GM19452 (cell line): ENCODE measurements around the gene ATP2B2.
A peak's percentile ranks its signal among the peaks of the same experiment; 100 is the strongest.
"Not testable (repeated sequence)": the region's sequence is repeated elsewhere in the genome, so short reads cannot be mapped to it uniquely, and the experiment has no call there.

Experiments used
- ATAC-seq: cut with Tn5 transposase; IDR thresholded peaks from one replicate; pipeline ENCODE4 v1.9.1; 2021; ENCODE audit not compliant: unreplicated experiment

The ATP2B2 gene

DNA sequence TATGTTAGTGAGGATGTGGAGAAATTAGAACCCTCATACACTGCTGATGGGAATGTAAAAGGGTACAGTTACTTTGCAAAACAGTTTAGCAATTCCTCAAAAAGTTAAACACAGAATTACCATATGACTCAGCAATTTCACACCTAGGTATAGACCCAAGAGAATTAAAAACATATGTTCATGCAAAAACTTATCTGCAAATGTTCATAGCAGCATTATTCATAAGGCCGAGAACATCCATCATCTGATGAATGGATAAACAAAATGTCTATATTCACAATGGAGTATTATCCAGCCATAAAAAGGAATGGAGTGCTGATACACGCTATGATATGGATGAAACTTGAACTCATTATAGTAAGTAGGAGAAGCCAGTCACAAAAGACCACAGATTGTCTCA is 194.8 kb downstream of the ATP2B2 start:
- ATAC-seq = no peak

DNA sequence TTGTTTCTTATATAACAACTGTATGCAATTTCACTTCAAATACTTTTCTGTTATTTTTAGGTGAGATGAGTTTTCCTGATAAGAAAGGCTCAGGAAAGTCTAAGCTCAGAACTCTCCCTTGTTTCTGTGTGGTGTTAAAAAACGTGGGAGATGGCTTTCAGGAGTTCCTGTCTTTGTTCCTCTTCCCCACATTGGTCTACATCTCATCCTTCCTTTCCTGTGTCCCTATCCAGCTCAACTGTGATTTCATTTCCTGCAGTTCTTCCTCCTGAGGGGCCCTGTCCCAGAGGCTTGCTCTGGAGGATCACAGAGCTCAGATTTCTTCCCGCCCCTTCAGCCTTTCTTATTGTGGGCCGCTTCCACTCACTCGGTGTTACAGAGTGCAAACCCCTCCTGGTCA is 195.7 kb downstream of the ATP2B2 start:
- ATAC-seq = no peak

DNA sequence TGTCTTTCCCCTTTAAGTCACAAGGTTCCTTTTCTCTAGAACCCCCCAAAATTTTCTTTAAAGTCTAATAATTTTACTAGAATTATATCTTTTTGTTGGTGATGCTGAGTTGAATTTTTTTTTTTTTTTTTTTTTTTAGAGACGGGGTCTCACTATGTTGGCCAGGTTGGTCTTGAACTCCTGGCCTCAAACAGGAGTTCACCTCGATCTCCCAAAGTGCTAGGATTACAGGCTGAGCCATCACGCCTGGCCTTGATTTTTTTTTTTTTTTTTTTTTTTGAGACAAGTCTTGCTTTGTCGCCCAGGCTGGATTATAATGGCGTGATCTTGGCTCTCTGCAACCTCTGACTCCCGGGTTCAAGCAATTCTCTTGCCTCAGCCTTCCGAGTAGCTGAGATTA is 196.7 kb downstream of the ATP2B2 start:
- no peak for ATAC-seq

DNA sequence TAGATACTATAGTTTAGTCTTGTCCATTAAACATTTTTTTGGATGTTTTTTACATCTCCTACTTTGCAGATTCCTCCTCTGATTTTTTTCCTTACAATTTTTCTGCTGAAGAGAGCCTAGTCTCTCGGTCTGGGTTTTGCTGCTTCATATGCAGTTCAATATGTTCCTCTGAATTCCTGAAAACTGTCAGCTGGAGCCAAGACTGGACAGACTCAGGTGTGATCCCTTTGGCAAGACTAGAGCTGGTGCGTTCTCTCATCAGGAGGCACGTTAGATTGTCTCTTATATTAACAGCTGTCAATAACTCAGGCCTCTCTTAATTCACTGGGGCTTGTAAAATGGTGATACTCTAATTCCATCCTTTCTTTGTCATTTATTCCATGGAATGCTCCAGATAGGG is 199.2 kb downstream of the ATP2B2 start:
- ATAC-seq = no peak

DNA sequence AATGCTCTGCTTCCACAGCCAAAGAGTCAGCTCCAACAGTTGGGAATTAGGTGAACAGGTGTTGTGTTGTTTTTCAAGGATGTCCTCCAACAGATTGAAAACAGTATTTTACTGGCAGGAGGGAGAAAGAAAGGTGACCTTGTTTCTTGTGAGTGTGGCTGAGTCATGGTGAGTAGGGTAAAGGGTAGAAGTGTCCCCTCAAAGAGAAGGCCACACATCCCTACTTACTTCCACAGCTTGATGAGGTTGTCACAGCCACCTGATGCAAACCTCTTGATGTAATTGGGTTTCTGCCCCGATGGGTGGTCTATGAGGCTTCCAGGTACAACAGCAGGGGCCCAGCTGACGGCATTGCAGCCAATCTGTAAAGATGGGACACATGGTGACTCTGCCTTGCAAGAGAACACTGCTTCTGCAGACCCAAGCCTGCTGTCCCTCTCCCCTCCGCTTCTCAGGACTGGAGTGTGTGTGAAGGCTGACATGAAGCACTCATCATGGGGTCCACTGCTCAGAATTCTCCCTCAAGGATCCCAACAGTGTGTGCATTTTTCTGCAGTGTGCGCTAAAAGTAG is 200.0 kb downstream of the ATP2B2 start:
- no peak for ATAC-seq

DNA sequence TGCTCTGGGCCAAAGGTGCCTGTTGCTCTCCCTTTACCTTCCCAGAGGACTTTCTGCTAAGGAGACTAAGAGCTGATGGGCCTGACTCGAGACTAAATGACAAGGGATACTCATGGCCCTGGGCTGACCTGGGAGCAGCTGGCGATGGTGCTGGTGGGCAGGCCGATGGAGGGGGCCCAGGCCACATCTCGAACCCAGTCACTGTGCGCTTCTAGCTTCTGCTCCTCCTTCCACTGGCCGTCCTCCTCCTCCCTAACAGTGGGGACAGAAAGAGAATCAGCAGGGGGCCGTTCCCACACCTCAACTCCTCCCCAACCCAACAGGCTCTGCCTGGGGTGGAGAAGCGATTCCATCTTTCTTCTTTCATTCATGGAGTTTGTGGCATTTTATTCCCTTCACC is 200.5 kb downstream of the ATP2B2 start:
- no peak for ATAC-seq

DNA sequence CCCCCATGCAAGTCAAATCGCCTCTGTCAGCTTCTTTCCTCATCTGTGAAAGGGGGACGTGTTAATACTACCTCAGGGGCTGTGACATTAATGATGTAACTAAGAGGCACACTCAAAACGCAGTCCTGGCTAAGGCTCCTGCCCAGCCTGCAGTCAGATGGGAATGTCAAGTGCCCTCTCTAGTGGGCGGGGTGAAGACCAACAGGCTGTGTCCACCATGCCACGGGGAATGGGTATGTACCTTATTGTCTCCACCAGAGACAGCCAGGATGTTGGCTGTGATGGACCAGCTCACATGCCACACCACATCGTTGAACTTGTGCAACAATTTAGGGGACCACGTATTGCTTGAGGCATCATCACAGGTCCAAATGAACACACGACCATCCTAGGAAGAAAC is 201.6 kb downstream of the ATP2B2 start:
- ATAC-seq = no peak

DNA sequence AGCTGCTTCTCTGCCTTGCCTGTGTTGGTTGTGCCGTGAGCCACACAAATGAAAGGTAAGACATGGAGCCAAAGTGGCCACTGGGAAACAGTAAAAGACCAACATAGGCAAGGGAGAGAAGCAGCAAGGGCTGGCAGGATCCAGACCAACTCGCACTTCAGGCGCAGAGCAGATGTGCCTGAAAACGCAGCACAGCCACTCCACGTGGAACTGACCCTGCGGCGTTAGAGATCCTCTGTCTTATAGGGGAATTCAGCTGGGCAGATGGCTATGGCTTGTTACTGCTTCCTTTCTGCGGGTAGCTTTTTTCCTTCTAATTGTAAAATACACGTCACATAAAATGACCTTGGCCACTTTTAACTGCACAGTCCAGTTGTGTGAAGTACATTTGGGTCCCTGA is 202.3 kb downstream of the ATP2B2 start:
- ATAC-seq = no peak

DNA sequence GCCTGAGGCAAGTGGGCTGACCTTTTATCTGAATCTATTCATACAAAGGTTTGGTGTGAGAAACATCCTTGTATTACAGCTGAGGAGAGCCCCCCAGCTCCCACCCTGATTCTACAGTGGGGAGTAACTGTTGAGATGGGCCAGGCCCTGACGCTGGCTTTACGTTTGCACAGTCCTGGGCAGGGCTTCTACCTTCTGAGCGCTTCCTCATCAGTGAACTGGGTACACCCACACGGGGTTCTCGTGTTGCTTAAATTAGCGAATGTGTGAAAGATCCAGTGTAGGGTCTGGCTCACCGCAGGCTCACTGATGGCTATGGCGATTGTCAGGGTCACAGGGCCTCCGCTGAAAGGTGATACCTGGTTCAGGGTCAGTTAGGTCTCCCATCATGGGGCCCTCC is 205.3 kb downstream of the ATP2B2 start:
- ATAC-seq = peak; percentile 29

DNA sequence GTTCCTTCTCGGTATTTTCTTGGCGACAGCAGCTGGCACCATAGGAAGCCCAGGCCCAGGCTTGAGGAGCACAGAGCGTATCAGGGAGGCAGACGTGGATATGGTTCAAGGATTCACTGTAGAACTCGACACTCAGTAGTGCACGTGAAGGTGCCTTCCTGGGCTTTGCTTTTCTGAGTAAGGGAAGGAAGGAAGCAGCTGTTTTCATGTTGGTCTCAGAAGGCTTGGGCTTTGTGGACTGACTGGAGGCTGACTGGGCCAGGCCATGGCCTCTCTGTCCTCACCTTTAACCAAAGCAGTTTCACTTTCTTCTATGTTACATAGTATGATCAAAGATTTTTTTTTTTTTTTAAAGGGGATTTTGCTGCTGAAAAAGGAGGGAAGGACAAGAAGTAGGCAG is 205.7 kb downstream of the ATP2B2 start:
- peak; percentile 72 for ATAC-seq

DNA sequence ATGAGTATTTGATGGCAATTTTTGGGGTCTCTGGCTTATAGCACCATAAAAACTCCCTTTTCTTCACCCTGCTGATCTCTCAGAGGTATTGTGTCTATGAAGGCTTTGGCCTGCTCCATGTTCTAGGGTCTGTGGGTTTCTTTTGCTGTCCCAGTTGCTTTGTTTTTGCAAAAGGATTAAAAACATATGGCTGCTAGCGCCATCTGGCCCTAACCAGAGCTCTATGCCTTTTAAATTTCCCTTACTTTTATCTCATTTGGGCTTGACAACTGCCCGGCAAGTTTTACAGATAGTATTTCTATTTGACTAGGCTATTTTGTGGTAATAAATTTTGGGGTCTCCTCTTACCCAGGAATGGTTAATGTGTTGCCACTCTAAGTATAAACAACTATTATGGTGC is 206.2 kb downstream of the ATP2B2 start:
- ATAC-seq = no peak

DNA sequence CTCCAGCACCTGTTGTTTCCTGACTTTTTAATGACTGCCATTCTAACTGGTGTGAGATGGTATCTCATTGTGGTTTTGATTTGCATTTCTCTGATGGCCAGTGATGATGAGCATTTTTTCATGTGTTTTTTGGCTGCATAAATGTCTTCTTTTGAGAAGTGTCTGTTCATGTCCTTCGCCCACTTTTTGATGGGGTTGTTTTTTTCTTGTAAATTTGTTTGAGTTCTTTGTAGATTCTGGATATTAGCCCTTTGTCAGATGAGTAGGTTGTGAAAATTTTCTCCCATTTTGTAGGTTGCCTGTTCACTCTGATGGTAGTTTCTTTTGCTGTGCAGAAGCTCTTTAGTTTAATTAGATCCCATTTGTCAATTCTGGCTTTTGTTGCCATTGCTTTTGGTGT is 207.3 kb downstream of the ATP2B2 start:
- ATAC-seq = not testable (repeated sequence)

DNA sequence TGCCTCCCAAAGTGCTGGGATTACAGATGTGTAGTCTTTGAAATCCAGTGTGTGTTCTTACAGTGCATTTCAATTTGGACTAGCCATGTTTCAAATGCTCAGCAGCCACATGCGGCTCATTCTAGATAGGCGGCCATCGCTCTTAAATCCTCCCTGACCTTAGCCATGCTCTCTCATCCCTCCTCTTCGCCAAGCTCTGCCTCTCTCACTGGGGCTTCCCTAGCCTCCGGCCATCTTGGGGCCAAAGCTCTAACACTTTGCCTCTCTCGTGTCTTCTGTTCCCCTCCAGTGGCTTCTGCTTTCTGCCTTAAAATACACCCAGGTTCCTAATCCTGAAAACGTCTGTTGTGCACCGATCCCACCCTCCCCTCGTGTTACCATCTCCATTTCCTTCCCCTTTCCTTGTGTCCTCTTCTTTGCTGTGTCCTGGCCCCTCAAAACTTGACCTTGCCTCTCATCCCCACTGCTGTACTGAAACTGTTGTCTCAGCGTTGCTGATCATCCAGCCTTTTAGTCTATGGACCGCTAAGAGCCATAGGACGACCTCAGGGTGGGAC is 211.3 kb downstream of the ATP2B2 start:
- no peak for ATAC-seq

DNA sequence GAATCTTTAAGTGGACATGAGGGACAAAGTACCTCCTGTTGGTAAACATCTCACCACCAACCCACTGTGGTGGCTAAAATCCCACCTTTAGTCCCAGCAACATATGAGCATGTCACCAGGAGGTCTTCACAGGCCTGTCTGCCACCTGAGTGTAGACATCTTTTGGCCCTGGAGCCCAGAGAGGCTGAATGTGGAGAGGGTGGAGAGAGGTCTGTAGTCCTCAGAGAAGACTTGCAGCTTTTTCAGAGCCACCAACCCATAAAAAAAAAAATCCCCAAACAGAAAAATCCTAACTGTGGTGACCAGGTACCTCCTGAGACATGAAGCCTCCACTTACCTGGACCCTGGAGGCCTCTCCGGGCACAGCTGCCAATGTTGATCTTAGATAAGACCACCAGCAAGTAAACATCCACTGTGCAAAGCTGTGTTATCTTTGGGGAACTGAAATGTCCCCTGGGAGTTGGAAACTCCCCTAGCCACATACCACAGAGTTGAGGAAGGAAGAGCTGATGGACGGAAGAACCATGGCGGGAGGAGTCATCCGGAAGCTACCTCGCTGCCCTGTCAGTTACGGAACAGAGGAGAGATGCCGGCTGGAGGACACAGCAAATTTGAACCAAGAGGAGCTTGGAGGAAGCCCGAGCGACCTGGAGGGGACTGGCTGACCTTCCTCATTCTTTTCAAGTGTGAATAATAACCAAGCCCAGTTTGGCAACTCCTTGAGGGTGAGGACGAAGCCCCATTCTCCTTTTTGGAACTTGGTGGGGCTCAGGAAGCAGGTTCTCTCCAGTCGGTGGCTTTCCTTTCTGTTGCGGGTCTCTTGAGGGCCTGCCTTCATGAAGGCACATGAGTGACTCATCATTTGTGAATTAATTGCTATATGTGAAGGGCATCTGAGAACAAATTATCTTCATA is 212.6 kb downstream of the ATP2B2 start, which contains the start of gene GHRL:
Gene GHRL (minus strand): TSS at position 443 of the 915 bp plus-strand sequence. CDS start 2,767 bp downstream, outside the sequence.
- peak; percentile 77 for ATAC-seq

DNA sequence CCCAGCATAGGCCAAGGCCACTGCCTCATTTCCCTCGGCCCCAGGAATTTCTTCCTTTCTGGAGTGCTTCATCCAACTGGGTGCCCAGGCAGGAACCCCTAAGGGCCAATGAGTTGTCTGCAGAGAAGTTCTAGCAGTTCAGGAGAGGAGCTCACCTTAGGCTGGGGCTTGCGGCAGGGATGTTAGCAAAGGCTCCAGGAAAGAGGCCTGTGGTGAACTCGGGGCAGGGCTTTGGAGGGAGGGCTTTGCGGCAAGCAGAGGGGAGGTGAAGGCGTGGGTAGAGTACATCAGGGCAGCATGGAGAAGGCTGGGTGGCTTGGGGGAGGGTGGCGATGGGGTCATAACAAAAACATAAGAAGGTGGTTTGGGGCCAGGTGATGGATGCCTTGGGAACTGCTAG is 213.7 kb downstream of the ATP2B2 start:
- no peak for ATAC-seq

DNA sequence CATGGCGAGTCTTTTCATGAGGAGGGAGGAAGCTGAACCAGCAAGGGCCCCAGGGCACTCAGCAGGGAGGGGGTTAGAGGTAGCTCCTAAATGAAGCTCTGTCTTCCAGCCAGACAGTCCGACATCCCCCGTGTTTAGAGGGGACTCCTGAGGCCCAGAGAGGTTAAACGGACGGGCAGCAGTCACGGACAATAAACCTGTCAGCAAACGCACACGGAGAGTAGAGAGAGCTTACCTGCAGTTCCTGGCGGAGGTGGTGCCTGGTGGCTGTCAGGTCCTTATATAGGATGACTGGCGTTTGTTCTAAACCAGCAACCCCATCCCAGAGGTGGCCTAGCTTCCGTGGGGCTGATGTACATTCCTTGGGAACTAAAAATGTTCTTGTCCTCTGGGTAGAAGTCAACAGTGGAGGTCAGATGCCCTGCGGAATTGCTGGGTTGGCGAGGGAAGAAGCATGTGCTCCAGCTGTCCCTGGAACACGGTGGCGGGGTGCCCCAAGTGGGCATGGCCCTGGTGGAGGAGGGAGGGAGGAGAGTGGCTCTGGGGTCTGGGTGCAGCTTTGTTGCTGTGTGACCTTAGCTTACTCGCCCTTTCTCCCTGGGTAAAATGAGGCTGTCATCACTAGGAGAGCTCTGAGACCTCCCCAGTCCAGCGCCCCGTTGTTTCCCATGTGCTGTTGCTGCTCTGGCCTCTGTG is 214.8 kb downstream of the ATP2B2 start:
- no peak for ATAC-seq

DNA sequence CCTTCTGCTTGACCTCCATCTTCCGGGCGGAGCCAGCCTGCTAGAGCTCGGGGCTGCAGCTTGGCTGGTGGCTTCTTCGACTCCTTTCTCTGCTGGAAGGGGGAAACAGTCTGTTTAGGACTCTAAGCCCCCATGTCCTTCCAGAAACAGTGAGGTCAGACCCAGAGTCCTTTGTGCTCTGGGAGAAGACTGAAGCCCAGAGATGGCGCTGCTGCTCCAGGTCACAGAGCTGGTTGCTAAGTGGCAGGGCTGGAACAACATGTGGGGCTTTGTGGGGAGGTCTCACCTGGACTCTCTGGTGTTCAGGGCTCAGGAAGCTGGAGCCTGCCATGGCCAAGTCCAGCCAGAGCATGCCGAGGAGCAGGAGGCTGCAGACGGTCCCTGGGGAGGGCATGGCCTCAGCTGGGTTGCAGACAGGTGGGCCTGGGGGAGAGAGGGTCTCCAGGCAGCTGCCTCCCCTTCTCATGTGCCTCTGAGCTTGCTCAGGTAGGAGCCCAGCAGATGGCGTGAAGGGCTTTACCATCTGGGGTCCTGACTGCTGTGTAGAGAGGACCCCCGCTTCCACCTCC is 215.5 kb downstream of the ATP2B2 start:
- ATAC-seq = no peak

DNA sequence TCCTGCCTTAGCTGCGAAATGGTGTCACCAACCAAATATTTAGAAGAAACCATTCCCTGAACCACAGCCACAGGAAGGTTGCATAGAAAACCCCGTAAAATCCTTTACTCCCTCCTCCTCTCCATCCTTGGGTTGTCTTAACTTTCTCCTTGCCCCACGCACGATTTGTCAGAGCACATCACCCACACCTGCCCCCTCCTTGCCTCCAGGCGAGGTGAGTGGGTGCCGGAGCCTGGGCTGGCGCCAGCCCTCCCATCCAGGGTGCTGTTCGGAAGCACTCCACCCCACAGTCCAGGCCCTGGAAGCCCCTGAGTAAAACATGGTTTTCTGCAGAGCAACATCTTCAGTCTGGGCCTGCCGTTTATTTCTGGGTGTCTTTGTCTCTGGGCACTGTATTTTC is 216.3 kb downstream of the ATP2B2 start:
- ATAC-seq = no peak

DNA sequence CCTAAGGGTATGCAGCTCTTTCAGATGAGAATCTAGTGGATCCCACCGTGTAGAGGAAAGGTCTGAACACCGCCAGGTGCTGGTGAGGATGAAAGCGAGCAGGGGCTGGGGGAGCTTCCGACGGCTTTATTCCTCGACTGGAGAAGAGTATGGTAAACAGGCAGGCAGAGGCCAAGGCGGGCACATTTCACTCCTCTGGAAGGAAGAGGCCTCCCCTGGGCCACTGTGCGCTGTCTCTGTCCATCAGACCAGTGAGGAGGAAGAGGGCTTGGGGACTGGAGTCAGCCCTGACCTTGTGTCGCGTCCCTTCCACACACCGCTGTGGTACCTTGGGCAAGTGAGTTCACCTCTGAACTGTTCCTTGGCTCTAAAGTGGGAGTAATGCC is 216.8 kb downstream of the ATP2B2 start:
- ATAC-seq = no peak

DNA sequence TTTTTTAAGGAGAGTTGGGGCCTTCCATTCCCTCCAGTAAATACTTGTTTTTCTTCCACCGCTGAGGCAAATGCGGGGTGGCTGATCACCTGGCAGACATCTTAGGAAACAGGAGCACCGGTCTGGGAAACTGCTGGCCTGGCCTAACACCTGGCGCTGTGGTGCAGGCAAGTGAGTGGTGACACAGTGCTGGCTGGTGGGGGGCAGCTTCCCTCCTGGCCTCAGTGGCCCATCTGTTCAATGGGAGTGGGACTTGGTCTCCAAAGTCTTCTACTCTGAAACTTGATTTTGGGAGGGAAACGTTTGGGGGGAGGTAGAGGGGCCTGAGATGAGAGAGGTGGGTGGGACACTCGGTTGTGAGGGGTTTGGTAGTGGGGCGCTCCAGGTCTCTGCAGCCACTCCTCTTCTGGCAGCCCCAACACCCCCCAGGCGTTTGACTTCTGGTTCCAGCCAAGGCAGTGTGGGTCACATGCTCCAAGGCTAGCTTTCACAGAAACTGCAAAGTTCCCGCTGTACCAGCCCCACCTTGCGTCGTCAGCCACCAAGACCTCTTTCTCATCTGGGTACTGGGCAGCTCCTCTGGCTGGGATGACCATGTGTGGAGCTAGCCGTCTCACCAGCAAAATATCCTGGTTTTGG is 217.3 kb downstream of the ATP2B2 start:
- ATAC-seq = no peak
